Measurements from ENCODE around the gene SEC16A.

Gene SEC16A

DNA sequence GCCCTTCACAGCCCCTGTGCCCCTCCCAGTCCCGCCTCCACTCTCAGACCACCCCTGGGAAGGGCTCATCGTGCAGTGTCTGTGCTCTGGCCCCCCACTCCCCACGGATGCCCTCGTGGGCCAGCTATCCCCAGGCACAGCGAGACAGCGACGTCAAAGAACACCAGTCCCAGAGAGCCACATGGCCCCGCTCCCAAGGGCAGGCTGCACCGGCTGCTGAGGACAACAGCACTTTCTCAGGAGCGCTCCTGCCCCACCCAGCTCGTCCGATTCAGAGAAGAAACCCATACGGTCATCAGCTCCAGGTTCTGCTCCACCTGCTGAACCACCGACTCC, 78.1 kb downstream of the SEC16A start:
- no peak overlapping the region for H3K4me3 ChIP-seq
- TF ChIP-seq FOXP2 (optimal IDR thresholded peaks at IDR 0.05; ENCODE audit: control extremely low read depth, extremely low read length, insufficient read depth) (no peak), EZH2 (IDR thresholded peaks at IDR 0.05) (no peak), POLR2AphosphoS5 (IDR thresholded peaks at IDR 0.05; ENCODE audit: borderline replicate concordance, low read depth, low read length) (no peak)
- no peak for DNase-seq (ENCODE audit: low read depth, low spot score)
- H3K27ac ChIP-seq = peak overlapping the region; percentile 36; the same call in 1 of the 2 replicates
- H3K9me3 ChIP-seq (ENCODE audit: low read depth, low read length) = no peaks in the 10 kb centered on the region
- no peak overlapping the region for H3K9ac ChIP-seq (ENCODE audit: insufficient read length)
- peaks cover 47% of the 10 kb centered on the region for H3K36me3 ChIP-seq (ENCODE audit: insufficient read depth, low read length)

DNA sequence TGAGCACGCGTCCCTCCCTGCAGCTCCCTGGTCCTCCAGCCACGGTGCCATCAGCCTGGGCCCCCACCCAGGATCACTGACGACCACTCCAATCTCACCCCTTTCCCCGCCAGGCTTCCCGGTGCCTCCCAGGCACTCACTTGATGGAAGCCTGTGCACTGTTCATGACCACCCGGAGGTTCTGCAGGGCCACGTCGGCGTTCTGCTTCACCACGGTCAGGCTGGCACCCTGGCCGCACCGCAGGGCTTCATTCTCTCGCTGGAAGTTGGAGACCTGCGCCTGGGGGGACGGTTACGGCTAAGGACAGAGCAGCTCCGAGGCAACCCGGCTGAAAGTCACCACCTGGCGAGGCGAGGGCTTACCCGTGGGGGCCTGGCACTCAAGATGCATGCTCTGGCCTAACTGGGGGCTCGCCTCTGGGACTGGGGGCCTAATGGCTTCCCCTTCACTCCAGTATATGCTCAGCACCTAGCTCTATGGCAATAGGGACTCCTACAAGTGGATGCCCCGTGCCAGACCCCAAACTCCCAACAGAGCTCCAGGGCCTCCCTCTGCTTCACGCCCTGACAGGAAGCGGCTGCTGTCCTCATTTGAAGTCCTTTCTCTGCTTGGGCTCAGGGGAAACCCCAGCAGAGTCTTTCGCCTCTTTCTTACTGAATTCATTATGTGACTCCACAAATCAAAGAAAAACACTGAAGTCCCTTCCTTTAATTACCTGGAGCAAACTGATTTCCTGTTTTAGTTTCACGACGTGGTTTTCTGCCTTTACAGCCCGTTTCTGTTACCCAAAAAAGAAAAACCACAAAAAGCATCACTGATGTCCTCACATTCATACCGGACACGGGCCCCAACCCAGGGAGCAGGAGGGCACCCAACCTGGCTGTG, 78.7 kb downstream of the SEC16A start:
- no peak for DNase-seq (ENCODE audit: low read depth, low spot score)
- Histone ChIP-seq H3K9ac (ENCODE audit: insufficient read length) (no peak overlapping the region), H3K27ac (peak overlapping the region; percentile 36), H3K36me3 (ENCODE audit: insufficient read depth, low read length) (peaks cover 47% of the 10 kb centered on the region), H3K4me3 (no peak overlapping the region), H3K9me3 (ENCODE audit: low read depth, low read length) (no peaks in the 10 kb centered on the region)
- no peak for TF ChIP-seq FOXP2 (optimal IDR thresholded peaks at IDR 0.05; ENCODE audit: control extremely low read depth, extremely low read length, insufficient read depth)
- no peak for TF ChIP-seq POLR2AphosphoS5 (IDR thresholded peaks at IDR 0.05; ENCODE audit: borderline replicate concordance, low read depth, low read length)
- TF ChIP-seq EZH2 (IDR thresholded peaks at IDR 0.05) = no peak

DNA sequence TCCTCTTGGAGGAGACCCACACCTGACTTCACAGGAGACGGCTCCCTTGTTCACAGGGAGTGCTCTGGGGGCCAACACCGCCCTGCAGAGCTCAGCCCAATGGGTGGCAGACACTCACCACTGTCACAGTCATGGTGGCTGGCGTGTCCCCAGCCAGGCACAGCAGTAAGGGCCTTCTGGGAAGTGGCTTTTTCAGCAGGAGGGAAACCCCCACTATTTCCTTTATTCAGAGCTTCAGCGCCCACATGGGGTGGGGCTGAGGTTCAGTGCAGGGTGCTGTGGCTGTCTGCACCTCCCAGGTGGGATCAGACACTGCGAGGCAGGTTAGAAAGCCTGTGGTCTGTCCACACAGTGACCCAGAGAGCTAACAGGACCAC, 79.3 kb downstream of the SEC16A start:
- H3K4me3 ChIP-seq = no peak overlapping the region
- peaks cover 47% of the 10 kb centered on the region for H3K36me3 ChIP-seq (ENCODE audit: insufficient read depth, low read length)
- TF ChIP-seq EZH2 (IDR thresholded peaks at IDR 0.05) (no peak), POLR2AphosphoS5 (IDR thresholded peaks at IDR 0.05; ENCODE audit: borderline replicate concordance, low read depth, low read length) (no peak), FOXP2 (optimal IDR thresholded peaks at IDR 0.05; ENCODE audit: control extremely low read depth, extremely low read length, insufficient read depth) (no peak)
- DNase-seq (ENCODE audit: low read depth, low spot score) = no peak
- peak overlapping the region; percentile 32 for H3K9ac ChIP-seq (ENCODE audit: insufficient read length)
- no peaks in the 10 kb centered on the region for H3K9me3 ChIP-seq (ENCODE audit: low read depth, low read length)
- peak overlapping the region; percentile 36; the same call in 1 of the 2 replicates for H3K27ac ChIP-seq

DNA sequence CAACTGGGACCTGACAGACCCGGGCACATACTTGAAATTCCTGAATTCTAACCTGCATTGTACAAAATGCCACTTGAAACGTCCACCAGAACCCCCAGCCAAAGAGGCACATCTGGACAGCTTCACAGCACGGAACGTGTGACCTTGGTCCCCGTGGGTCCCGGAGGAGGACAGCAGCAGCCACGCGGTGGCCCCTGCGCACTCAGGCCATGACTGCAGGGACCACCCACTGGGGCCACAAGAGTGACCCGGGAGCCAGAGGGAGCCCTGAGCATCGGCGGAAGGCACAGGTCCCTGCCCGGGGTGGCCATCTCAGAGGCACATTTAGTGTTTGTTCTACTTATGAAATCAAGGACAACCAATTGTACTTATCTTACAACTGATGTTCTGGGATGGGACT, 80.8 kb downstream of the SEC16A start:
- TF ChIP-seq EZH2 (IDR thresholded peaks at IDR 0.05) = no peak
- TF ChIP-seq FOXP2 (optimal IDR thresholded peaks at IDR 0.05; ENCODE audit: control extremely low read depth, extremely low read length, insufficient read depth) = no peak
- TF ChIP-seq POLR2AphosphoS5 (IDR thresholded peaks at IDR 0.05; ENCODE audit: borderline replicate concordance, low read depth, low read length) = no peak
- no peaks in the 10 kb centered on the region for H3K9me3 ChIP-seq (ENCODE audit: low read depth, low read length)
- no peak for DNase-seq (ENCODE audit: low read depth, low spot score)
- H3K9ac ChIP-seq (ENCODE audit: insufficient read length) = no peak overlapping the region
- peaks cover 39% of the 10 kb centered on the region for H3K36me3 ChIP-seq (ENCODE audit: insufficient read depth, low read length)
- no peak overlapping the region for H3K4me3 ChIP-seq
- peak overlapping the region; percentile 75; the same call in 1 of the 2 replicates for H3K27ac ChIP-seq

DNA sequence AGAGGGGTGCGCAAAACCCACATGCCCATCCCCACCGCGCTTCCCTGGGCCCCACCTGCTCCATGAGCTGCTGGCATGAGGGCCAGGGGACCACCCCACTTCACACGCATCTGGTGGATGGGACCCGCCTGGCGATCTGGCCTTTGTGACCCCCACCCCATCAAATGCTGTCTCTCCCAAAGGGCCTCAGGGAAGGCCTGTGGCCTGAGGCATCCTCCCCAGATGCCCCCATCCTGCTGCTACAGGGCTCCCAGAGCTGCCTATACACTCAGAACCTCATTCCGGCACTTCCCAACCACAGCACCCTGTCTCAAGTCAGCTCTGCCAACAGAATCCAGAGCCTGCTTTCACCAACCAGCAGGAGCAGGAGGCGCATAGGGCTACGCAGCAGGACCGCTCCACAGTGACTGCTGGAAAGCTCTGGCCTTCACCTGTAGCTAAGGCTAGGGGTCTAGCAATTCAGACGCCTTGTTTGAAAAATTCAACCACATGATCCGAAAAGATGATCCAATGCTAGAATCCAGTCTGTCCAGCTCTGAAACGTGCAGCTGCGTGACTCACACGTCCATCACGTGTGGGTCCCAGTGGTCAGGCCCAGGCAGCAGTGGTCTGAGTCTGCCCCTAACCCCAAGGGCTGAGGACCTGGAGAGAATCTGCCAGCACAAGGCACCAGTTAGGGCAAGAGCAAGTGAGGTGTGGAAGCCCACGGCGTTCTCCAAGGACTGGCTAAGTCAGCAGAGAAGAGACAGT, 81.5 kb downstream of the SEC16A start:
- TF ChIP-seq POLR2AphosphoS5 (IDR thresholded peaks at IDR 0.05; ENCODE audit: borderline replicate concordance, low read depth, low read length) (no peak), EZH2 (IDR thresholded peaks at IDR 0.05) (no peak), FOXP2 (optimal IDR thresholded peaks at IDR 0.05; ENCODE audit: control extremely low read depth, extremely low read length, insufficient read depth) (no peak)
- Histone ChIP-seq H3K9me3 (ENCODE audit: low read depth, low read length) (no peaks in the 10 kb centered on the region), H3K4me3 (no peak overlapping the region), H3K36me3 (ENCODE audit: insufficient read depth, low read length) (peaks cover 41% of the 10 kb centered on the region), H3K9ac (ENCODE audit: insufficient read length) (no peak overlapping the region), H3K27ac (peak overlapping the region; percentile 54; the same call in 1 of the 2 replicates)
- DNase-seq (ENCODE audit: low read depth, low spot score) = no peak

DNA sequence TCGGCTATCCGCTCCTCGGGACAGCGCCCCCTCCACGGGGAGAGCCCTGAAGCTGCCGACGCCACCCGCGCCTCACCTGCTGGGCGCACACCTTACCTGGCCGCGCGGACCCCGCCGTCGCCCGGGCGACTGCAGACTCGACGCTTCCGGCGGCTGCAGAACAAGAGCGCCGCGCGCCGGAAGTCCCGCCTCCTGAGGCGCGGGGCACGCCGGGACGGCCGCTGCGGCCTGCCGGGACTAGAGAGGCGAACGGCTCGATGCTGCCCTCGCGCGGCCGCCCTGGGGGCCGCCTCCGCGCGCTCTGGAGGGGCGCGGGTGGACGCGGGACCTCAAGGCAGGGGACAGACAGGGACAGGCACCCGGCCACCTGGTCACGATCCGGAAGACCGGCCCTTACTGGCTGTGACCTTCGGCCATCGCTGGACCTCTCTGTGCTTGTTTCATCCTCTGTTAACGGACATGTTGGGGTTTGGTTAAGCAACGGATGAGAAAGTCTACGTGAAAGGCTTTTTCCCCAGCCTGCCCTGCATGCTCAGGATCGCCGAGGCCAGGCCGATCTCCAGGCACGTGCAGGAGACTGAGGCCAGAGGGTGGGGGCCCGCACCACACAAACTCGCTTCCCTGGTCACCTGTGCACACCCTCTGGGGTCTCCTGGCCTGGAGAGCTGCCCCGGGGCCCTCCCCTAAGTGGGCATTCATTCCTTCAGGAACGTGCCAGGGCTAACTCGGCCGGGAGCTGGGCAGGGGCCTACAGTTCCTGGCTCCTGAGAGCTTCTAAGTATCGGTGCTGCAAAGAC, 82.6 kb downstream of the SEC16A start, which contains the start of gene SNAPC4:
Gene SNAPC4 (minus strand): TSS at position 133 of the 797 bp plus-strand sequence. CDS start 1,742 bp downstream, outside the sequence.
- Histone ChIP-seq H3K36me3 (ENCODE audit: insufficient read depth, low read length) (peaks cover 44% of the 10 kb centered on the region), H3K27ac (0 out of 2 replicates have a peak within 1 kb of the TSS, but pooled peaks have one; percentile 36), H3K9ac (ENCODE audit: insufficient read length) (peak within 1 kb of the TSS; percentile 89), H3K9me3 (ENCODE audit: low read depth, low read length) (no peaks in the 10 kb centered on the region), H3K4me3 (peak within 1 kb of the TSS; percentile 92)
- TF ChIP-seq FOXP2 (optimal IDR thresholded peaks at IDR 0.05; ENCODE audit: control extremely low read depth, extremely low read length, insufficient read depth) = peak; percentile 86
- TF ChIP-seq POLR2AphosphoS5 (IDR thresholded peaks at IDR 0.05; ENCODE audit: borderline replicate concordance, low read depth, low read length) = peak; percentile 85
- no peak for TF ChIP-seq EZH2 (IDR thresholded peaks at IDR 0.05)
- DNase-seq (ENCODE audit: low read depth, low spot score) = no peak

DNA sequence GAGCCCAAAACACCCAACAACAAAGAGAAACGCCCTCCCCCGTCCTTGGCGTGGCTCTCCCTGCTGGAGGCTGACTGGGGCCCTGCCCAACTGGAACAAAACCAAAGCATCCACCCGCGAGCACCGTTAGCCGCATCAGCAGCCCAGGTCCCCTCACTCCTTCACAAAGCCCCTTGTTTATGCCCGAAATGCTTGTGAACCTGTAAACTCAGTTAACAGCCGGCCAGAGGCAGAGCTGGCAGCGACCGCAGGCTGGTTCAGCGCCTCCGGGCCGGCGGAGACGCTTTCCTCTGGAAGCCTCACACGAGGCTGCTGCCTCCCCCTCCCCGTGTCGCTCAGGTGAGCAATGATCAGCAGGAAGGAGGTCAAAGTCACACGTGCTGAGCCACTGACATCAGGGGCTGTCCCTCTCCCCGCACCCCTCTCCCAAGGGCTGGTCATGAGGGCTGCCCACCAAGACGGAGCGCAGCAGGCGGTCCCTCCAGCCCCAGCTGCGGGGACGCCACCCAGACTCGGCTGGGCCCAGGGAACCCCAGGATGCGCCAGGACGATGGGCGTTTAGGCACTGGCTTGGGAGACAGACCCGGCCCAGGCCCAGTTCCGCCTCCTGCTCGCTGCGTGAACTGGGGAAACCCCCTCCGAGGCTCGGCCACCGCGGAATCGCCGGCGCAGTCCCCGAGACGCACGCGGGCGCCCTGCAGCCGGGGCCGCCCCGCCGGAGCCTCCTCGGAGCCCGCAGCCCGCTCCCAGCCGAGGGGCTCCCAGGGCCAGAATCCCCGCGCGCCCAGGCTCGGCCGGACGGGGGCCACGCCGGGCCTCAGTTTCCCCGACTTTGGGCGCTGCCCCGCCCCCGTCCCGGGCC, 83.4 kb downstream of the SEC16A start:
- DNase-seq (ENCODE audit: low read depth, low spot score) = no peak
- no peak for TF ChIP-seq FOXP2 (optimal IDR thresholded peaks at IDR 0.05; ENCODE audit: control extremely low read depth, extremely low read length, insufficient read depth)
- TF ChIP-seq POLR2AphosphoS5 (IDR thresholded peaks at IDR 0.05; ENCODE audit: borderline replicate concordance, low read depth, low read length) = no peak
- no peak for TF ChIP-seq EZH2 (IDR thresholded peaks at IDR 0.05)
- Histone ChIP-seq H3K36me3 (ENCODE audit: insufficient read depth, low read length) (peaks cover 44% of the 10 kb centered on the region), H3K27ac (no peak overlapping the region), H3K9me3 (ENCODE audit: low read depth, low read length) (no peaks in the 10 kb centered on the region), H3K4me3 (peak overlapping the region; percentile 92), H3K9ac (ENCODE audit: insufficient read length) (peak overlapping the region; percentile 89)

Data from SK-N-MC (cell line).